PC-3 (cell line): ENCODE data around the gene CPNE7. TPM values are rescaled to one million over a fixed set of nuclear protein-coding genes. Genes with fewer than 3 reads are reported as not detected.

Source experiments
- ATAC-seq: fragments of 200-7000 bp; cut with Tn5 transposase; 2 replicates; pipeline ENCODE4 v1.9.1; 2020; ENCODE audit warnings: mild to moderate bottlenecking, moderate library complexity
- BruUV-seq: library from RNA; stranded (reverse); fragments of 400-500 nt; replicated peaks from 2 replicates; lab custom pipeline; 2021; lab: Mats Ljungman, UMichigan
- CTCF ChIA-PET: fragments of 300-600 bp; sonication (Branson Sonifier 250); formaldehyde crosslinking; loops from one replicate; lab custom pipeline; 2022; ENCODE audit warnings: antibody characterized with exemption; lab: Charles Lee
- POLR2A ChIA-PET: fragments of 300-600 bp; sonication (Branson Sonifier 250); formaldehyde crosslinking; loops from one replicate; lab custom pipeline; 2022; ENCODE audit warnings: antibody characterized with exemption; ENCODE audit not compliant: unreplicated experiment; lab: Charles Lee
- DNase-seq: peaks from one replicate; pipeline ENCODE4 v3.0.0-alpha.2; 2015
- H2AFZ ChIP-seq: fragments of 300-600 bp; sonication (generic); 2 replicates; pipeline ENCODE4 v1.6.0; 2016; ENCODE audit warnings: antibody characterized with exemption, low read length
- H3F3A ChIP-seq: fragments of 300-600 bp; sonication (generic); one replicate; pipeline ENCODE4 v1.6.0; 2017; ENCODE audit warnings: antibody characterized with exemption, low read length, control low read depth, mild to moderate bottlenecking; ENCODE audit not compliant: unreplicated experiment
- H3K27ac ChIP-seq: fragments of 300-600 bp; sonication (generic); 2 replicates; pipeline ENCODE4 v1.5.1; 2016; ENCODE audit warnings: mild to moderate bottlenecking, low read length
- H3K27me3 ChIP-seq: fragments of 300-600 bp; sonication (generic); 2 replicates; pipeline ENCODE4 v1.6.1; 2016; ENCODE audit warnings: low read length, mixed read lengths
- H3K36me3 ChIP-seq: fragments of 300-600 bp; sonication (generic); 2 replicates; pipeline ENCODE4 v1.6.1; 2016; ENCODE audit warnings: low read depth, mixed run types, low read length, mixed read lengths
- H3K4me1 ChIP-seq: fragments of 300-600 bp; sonication (generic); 2 replicates; pipeline ENCODE4 v1.5.1; 2016; ENCODE audit warnings: low read length; ENCODE audit not compliant: insufficient read depth
- H3K4me2 ChIP-seq: fragments of 300-600 bp; sonication (generic); 2 replicates; pipeline ENCODE4 v1.6.0; 2016; ENCODE audit warnings: low read length
- H3K4me3 ChIP-seq: fragments of 300-600 bp; sonication (generic); 2 replicates; pipeline ENCODE4 v1.5.1; 2016; ENCODE audit warnings: mild to moderate bottlenecking, low read length, mixed read lengths
- H3K79me2 ChIP-seq: fragments of 300-600 bp; sonication (generic); 2 replicates; pipeline ENCODE4 v1.6.1; 2017; ENCODE audit warnings: low read length, mixed read lengths
- H3K9ac ChIP-seq: fragments of 300-600 bp; sonication (generic); 2 replicates; pipeline ENCODE4 v1.6.0; 2016; ENCODE audit warnings: mild to moderate bottlenecking, low read length
- H3K9me2 ChIP-seq: fragments of 300-600 bp; sonication (generic); replicated peaks from 2 replicates; pipeline ENCODE4 v1.6.1; 2016; ENCODE audit warnings: mixed run types, low read length, mixed read lengths
- H3K9me3 ChIP-seq: fragments of 300-600 bp; sonication (generic); 2 replicates; pipeline ENCODE4 v1.6.1; 2016; ENCODE audit warnings: low read length, mixed read lengths
- H4K20me1 ChIP-seq: fragments of 300-600 bp; sonication (generic); 2 replicates; pipeline ENCODE4 v1.6.1; 2016; ENCODE audit warnings: low read length, mixed read lengths
- EZH2 ChIP-seq: fragments of 300-600 bp; sonication (generic); IDR thresholded peaks from one replicate; pipeline ENCODE4 v1.6.1; 2017; ENCODE audit warnings: antibody characterized with exemption, mild to moderate bottlenecking, low read length; ENCODE audit not compliant: unreplicated experiment
- intact Hi-C: fragments of 100-400 bp; cut with micrococcal nuclease; formaldehyde crosslinking; loops from 2 replicates; pipeline ENCODE4 v1.9.0; 2023
- total RNA-seq: library from RNA; depleted of rRNA; stranded (reverse); fragments of >200 nt; gene quantifications from 2 replicates; pipeline ENCODE4 v1.2.3, GENCODE V29; 2014
- TF ChIP-seq, protein P1 (sequence below): fragments of 300-600 bp; sonication (generic); conservative IDR thresholded peaks from 2 replicates; pipeline ENCODE4 v1.5.1; 2017; ENCODE audit warnings: antibody characterized with exemption, low read depth, mild to moderate bottlenecking, low read length

Gene CPNE7
- total RNA-seq, 1 experiment from 2014 or later = 29.7 TPM

DNA sequence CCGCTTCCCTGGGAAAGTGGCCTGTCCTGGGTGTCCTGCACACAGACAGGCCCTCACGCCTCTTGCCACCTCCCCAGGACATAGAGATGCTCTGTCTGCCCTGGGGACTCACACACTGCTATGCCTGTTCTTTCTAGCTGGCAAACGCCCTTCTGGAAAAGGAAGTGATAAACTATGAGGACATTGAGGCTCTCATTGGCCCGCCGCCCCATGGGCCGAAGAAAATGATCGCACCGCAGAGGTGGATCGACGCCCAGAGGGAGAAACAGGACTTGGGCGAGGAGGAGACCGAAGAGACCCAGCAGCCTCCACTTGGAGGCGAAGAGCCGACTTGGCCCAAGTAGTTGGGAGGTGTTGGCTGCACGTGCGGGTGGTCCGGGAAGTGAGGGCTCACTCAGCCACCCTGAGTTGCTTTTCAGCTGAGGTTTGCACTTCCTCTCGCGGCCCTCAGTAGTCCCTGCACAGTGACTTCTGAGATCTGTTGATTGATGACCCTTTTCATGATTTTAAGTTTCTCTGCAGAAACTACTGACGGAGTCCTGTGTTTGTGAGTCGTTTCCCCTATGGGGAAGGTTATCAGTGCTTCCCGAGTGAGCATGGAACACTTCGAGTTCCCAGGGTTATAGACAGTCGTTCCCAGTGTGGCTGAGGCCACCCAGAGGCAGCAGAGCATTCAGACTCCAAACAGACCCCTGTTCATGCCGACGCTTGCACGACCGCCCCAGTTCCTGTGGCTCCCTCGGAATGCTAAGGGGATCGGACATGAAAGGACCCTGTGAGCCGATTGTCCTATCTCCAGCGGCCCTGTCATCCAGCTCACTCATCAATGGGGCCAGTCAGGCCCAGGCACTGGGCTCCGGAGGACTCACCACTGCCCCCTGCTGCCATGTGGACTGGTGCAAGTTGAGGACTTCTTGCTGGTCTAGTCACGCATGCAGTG is 18.5 kb upstream of the CPNE7 start:
- TF ChIP-seq EZH2 = no peak
- TF ChIP-seq, protein P1, sequence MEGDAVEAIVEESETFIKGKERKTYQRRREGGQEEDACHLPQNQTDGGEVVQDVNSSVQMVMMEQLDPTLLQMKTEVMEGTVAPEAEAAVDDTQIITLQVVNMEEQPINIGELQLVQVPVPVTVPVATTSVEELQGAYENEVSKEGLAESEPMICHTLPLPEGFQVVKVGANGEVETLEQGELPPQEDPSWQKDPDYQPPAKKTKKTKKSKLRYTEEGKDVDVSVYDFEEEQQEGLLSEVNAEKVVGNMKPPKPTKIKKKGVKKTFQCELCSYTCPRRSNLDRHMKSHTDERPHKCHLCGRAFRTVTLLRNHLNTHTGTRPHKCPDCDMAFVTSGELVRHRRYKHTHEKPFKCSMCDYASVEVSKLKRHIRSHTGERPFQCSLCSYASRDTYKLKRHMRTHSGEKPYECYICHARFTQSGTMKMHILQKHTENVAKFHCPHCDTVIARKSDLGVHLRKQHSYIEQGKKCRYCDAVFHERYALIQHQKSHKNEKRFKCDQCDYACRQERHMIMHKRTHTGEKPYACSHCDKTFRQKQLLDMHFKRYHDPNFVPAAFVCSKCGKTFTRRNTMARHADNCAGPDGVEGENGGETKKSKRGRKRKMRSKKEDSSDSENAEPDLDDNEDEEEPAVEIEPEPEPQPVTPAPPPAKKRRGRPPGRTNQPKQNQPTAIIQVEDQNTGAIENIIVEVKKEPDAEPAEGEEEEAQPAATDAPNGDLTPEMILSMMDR = peak; percentile 74
- H3K9me2 ChIP-seq = no peaks in the 10 kb centered on the region
- no peak overlapping the region for H3K4me2 ChIP-seq
- peaks cover 13% of the 10 kb centered on the region for H3K36me3 ChIP-seq
- no peak overlapping the region for H3K9ac ChIP-seq
- peaks cover 4% of the 10 kb centered on the region for H3F3A ChIP-seq
- H2AFZ ChIP-seq = no peak overlapping the region
- BruUV-seq = no TSS peak
- H3K4me3 ChIP-seq = no peak overlapping the region
- ChIA-PET CTCF (no interaction called here), POLR2A (no interaction called here)
- no peaks in the 10 kb centered on the region for H3K9me3 ChIP-seq
- peaks cover 20% of the 10 kb centered on the region for H3K79me2 ChIP-seq
- peaks cover 12% of the 10 kb centered on the region for H4K20me1 ChIP-seq
- peaks cover 18% of the 10 kb centered on the region for H3K4me1 ChIP-seq
- ATAC-seq (peak; percentile 34), DNase-seq (peak; percentile 60)
- intact Hi-C loops = no loop called here
- H3K27ac ChIP-seq = no peak overlapping the region
- no peaks in the 10 kb centered on the region for H3K27me3 ChIP-seq

DNA sequence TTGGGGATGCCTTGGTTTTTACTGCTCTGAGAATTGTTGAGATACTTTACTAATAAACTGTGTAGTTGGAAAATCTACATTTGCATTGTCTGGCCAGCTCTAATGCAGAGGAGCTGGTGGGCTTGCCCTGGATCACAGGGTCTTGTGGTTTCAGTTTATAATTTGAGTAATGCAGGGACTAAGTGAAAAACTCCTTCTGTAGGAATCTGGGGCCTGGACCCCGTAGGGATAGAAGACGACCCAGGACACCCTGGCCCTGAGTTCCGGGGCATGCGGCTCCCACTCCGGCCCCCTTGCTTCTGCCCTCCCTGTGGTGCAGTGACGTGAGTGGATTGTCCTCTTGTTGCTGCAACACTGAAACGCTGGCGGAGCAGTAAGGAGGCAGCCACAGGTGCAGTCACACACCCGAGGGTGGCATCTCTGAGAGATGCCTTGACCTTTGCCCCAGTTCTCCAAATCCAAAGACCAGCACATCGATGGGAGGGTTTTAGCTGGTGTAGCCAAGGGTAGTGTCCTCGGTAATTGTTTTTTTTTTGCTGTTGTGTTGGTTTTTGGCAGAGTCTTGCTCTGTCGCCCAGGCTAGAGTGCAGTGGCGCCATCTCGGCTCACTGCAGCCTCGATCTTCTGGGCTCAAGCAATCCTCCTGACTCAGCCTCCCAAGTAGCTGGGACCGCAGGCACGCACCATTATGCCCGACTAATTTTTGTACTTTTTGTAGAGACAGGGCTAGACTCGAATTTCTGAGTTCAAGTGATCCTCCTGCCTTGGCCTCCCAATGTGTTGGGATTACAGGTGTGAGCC is 17.7 kb upstream of the CPNE7 start:
- Histone ChIP-seq H3F3A (peaks cover 10% of the 10 kb centered on the region), H4K20me1 (peaks cover 20% of the 10 kb centered on the region), H3K4me1 (peaks cover 24% of the 10 kb centered on the region), H3K9ac (no peak overlapping the region), H3K27me3 (no peaks in the 10 kb centered on the region), H3K9me2 (no peaks in the 10 kb centered on the region), H3K27ac (no peak overlapping the region), H3K4me3 (no peak overlapping the region), H3K36me3 (peaks cover 22% of the 10 kb centered on the region), H2AFZ (no peak overlapping the region), H3K4me2 (no peak overlapping the region), H3K9me3 (no peaks in the 10 kb centered on the region), H3K79me2 (peaks cover 29% of the 10 kb centered on the region)
- intact Hi-C loops = no loop called here
- CTCF ChIA-PET = no interaction called here
- DNase-seq = no peak
- POLR2A ChIA-PET = no interaction called here
- no TSS peak for BruUV-seq
- no peak for ATAC-seq
- TF ChIP-seq, protein P1 = no peak; the same call in 1 of the 2 replicates
- no peak for TF ChIP-seq EZH2
